GM12878 (cell line): ENCODE data around the gene LCP1. TPM values are rescaled to one million over a fixed set of nuclear protein-coding genes. Genes with fewer than 3 reads are reported as not detected.
A peak's percentile ranks its signal among the peaks of the same experiment; 100 is the strongest.

ENCODE experiments used
- ATAC-seq: fragments of 200-7000 bp; cut with Tn5 transposase; 3 replicates; pipeline ENCODE4 v1.9.1; 2020; ENCODE audit warnings: mild to moderate bottlenecking, moderate library complexity
- BruUV-seq: library from RNA; stranded (reverse); fragments of 400-500 nt; replicated peaks from 2 replicates; lab custom pipeline; 2021; lab: Mats Ljungman, UMichigan
- CTCF ChIA-PET: fragments of 300-600 bp; sonication (Branson Sonifier 250); formaldehyde crosslinking; extraction: SDS; loops from one replicate; lab custom pipeline; 2021; ENCODE audit warnings: inconsistent platforms; lab: Yijun Ruan, JAX
- POLR2A ChIA-PET: fragments of 350-600 bp; formaldehyde crosslinking; extraction: SDS; loops from one replicate; lab custom pipeline; 2021; ENCODE audit warnings: inconsistent platforms; lab: Charles Lee
- RAD21 ChIA-PET: fragments of 300-600 bp; sonication (Branson Sonifier 250); formaldehyde crosslinking; loops from one replicate; lab custom pipeline; 2023; ENCODE audit warnings: antibody characterized with exemption; ENCODE audit not compliant: unreplicated experiment; lab: Charles Lee
- SMC1A ChIA-PET: fragments of 300-600 bp; sonication (Branson Sonifier 250); formaldehyde crosslinking; loops from one replicate; lab custom pipeline; 2023; ENCODE audit not compliant: unreplicated experiment, uncharacterized antibody; lab: Charles Lee
- DNase-seq: peaks from one replicate; pipeline ENCODE4 v3.0.0-alpha.2; 2011; ENCODE audit warnings: low read depth, low spot score
- FAIRE-seq: peaks from 3 replicates; lab custom pipeline; 2011; peaks lifted over from hg19 to GRCh38; lab: Jason Lieb, UNC
- H2AFZ ChIP-seq: 2 replicates; pipeline ENCODE4 v1.6.0; 2011; ENCODE audit warnings: low read depth, low read length, control low read depth; ENCODE audit not compliant: control insufficient read depth
- H3K27ac ChIP-seq: 2 replicates; pipeline ENCODE4 v1.5.1; 2011; ENCODE audit warnings: control low read depth; ENCODE audit not compliant: control insufficient read depth, insufficient read depth
- H3K27me3 ChIP-seq, 2 experiments: replicated peaks in 1 of 2; 2 replicates each; pipeline versions ENCODE4 v1.6.0 to v1.6.1; 2011; ENCODE audit warnings: low read length in 1 of 2; ENCODE audit not compliant: control insufficient read depth in 2 of 2, insufficient read depth in 2 of 2
- H3K36me3 ChIP-seq, 2 experiments: 2 replicates each; pipeline ENCODE4 v1.5.1; 2011; ENCODE audit warnings: low read length in 1 of 2; ENCODE audit not compliant: control insufficient read depth in 2 of 2, insufficient read depth in 2 of 2
- H3K4me1 ChIP-seq: 2 replicates; pipeline ENCODE4 v1.6.1; 2011; ENCODE audit warnings: mild to moderate bottlenecking, low read length, moderate library complexity, mixed read lengths; ENCODE audit not compliant: control insufficient read depth, insufficient read depth
- H3K4me2 ChIP-seq: 2 replicates; pipeline ENCODE4 v1.6.0; 2011; ENCODE audit warnings: control low read depth; ENCODE audit not compliant: control insufficient read depth, insufficient read depth
- H3K4me3 ChIP-seq: fragments of 200-600 bp; sonication (generic); 2 replicates; pipeline ENCODE4 v1.5.1; 2016
- H3K79me2 ChIP-seq: 2 replicates; pipeline ENCODE4 v1.6.0; 2011; ENCODE audit warnings: low read length; ENCODE audit not compliant: control insufficient read depth, insufficient read depth
- H3K9ac ChIP-seq: 2 replicates; pipeline ENCODE4 v1.8.0; 2011; ENCODE audit warnings: low read length, control low read depth, mixed read lengths; ENCODE audit not compliant: control insufficient read depth, insufficient read depth
- H3K9me3 ChIP-seq: replicated peaks from 3 replicates; pipeline ENCODE4 v1.5.1; 2011; ENCODE audit warnings: mild to moderate bottlenecking, low read length; ENCODE audit not compliant: control insufficient read depth, insufficient read depth
- H4K20me1 ChIP-seq: 2 replicates; pipeline ENCODE4 v1.6.0; 2011; ENCODE audit not compliant: control insufficient read depth, insufficient read depth
- NR2C1 ChIP-seq: fragments of 450-650 bp; IDR thresholded peaks from 2 replicates; pipeline ENCODE4 v1.6.1; 2017; ENCODE audit warnings: antibody characterized with exemption, mild to moderate bottlenecking, moderate library complexity
- POLR2A ChIP-seq: IDR thresholded peaks from 2 replicates; pipeline ENCODE4 v1.6.1; 2011; ENCODE audit warnings: low read depth, mild to moderate bottlenecking, low read length
- POLR2AphosphoS5 ChIP-seq: IDR thresholded peaks from 2 replicates; pipeline ENCODE4 v1.6.1; 2011; ENCODE audit warnings: mild to moderate bottlenecking, low read length, inconsistent platforms
- SMAD5 ChIP-seq: IDR thresholded peaks from 2 replicates; pipeline ENCODE4 v1.6.1; 2016; ENCODE audit warnings: antibody characterized with exemption, low read depth
- SMARCA5 ChIP-seq: fragments of 450-650 bp; IDR thresholded peaks from 2 replicates; pipeline ENCODE4 v1.6.1; 2017; ENCODE audit warnings: mild to moderate bottlenecking
- WGBS: methylation state at CpG from one replicate; pipeline ENCODE4 v1.1.6; 2016; ENCODE audit warnings: low lambda C conversion rate; ENCODE audit not compliant: insufficient replicate concordance, insufficient coverage; ENCODE audit errors: missing lambda C conversion rate; 5-methylcytosine and 5-hydroxymethylcytosine counted together
- in situ Hi-C: fragments of 300-500 bp; cut with MboI; formaldehyde crosslinking; loops from 9 replicates; pipeline ENCODE4 v1.14.3; 2018; ENCODE audit warnings: mixed read lengths
- intact Hi-C: fragments of 100-400 bp; cut with micrococcal nuclease; formaldehyde crosslinking; loops from one replicate; pipeline ENCODE4 v1.14.2; 2022; ENCODE audit not compliant: unreplicated experiment
- polyA plus RNA-seq, 11 experiments: library from polyadenylated mRNA; depleted of rRNA in 4 of 11; unstranded in 6 of 11; stranded (reverse) in 5 of 11; fragments of >200 nt; fragmentation: Nextera tagmentation in 4 of 11; fragmentation: Illumina TruSeq in 1 of 11; extraction: Ambion mirVana in 4 of 11; extraction: Trizol in 1 of 11; gene quantifications; 1 replicate in 1 of 11; 2 replicates in 10 of 11; pipeline versions ENCODE4 v1.2.1 to v1.2.3, GENCODE V29; 2011 to 2016; ENCODE audit warnings: inconsistent platforms in 2 of 11, missing spikeins in 2 of 11, low read depth in 1 of 11
- total RNA-seq, 4 experiments: library from RNA; depleted of rRNA in 3 of 4; stranded (reverse); fragments of >200 nt in 3 of 4; fragmentation: Illumina TruSeq in 1 of 4; extraction: Trizol in 1 of 4; gene quantifications; 2 replicates each; pipeline versions ENCODE4 v1.2.1 to v1.2.3, GENCODE V29; 2013 to 2021
- TF ChIP-seq, protein P1 (sequence below): IDR thresholded peaks from 2 replicates; pipeline ENCODE4 v1.6.1; 2012; ENCODE audit warnings: low read depth, low read length, improper control_type of control experiment
- TF ChIP-seq, protein P2 (sequence below): IDR thresholded peaks from 2 replicates; pipeline ENCODE4 v1.6.1; 2012; ENCODE audit warnings: low read length, inconsistent platforms

LCP1 gene
- total and polyA plus RNA-seq, 10 of the 15 experiments (the other 5 are each of a cell fraction or from before 2014, with no cell fraction given), result 775 to 2,201 (median 1,556) TPM

DNA sequence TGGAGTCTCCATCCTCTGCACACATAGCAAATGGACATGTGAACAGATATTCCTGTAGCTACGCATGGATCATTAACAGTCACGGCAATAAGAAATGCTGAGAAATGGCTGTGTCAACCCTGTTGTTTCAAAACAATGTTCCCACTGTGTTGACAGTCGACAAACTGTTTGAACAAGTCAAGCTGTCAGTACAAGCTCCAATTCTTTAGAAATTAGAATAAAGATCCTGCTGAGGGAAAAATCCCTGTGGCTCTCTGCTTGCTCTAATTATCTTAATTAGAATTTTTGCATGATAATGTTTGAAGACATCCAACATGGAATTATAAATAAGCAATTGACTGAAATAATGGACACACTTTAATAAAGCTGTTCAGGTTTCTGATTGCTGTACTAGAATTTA lies 39.2 kb downstream of the LCP1 start:
- H3K27me3 ChIP-seq, result no peaks in the 10 kb centered on the region
- no peak overlapping the region for H3K4me2 ChIP-seq
- intact Hi-C loops (no loop called here), in situ Hi-C loops (no loop called here)
- H3K4me1 ChIP-seq, result no peaks in the 10 kb centered on the region
- H3K36me3 ChIP-seq, result peaks cover 19 to 60% of the 10 kb centered on the region in 2 experiments
- ChIA-PET CTCF (interaction anchor here (0.9 to 7.2 kb wide), 7 partner anchors 9 to 414 kb away, joined by 3 to 42 read pairs (median 5); partner anchors contain the start of gene LCP1), SMC1A (interaction anchor here (0.5 to 3.1 kb wide), 10 partner anchors 8 to 402 kb away, joined by 3 to 20 read pairs (median 4); no protein-coding TSS in a partner anchor), RAD21 (no interaction called here), POLR2A (no interaction called here)
- H3K9me3 ChIP-seq, result no peaks in the 10 kb centered on the region
- H4K20me1 ChIP-seq, result no peaks in the 10 kb centered on the region
- BruUV-seq, result no TSS peak
- DNase-seq (no peak), FAIRE-seq (no peak), ATAC-seq (no peak)
- H2AFZ ChIP-seq, result no peak overlapping the region
- H3K27ac ChIP-seq, result no peak overlapping the region
- H3K79me2 ChIP-seq, result peaks cover 6% of the 10 kb centered on the region
- WGBS, result 77% methylated on average over 3 of the region's 3 CpGs
- no peak overlapping the region for H3K9ac ChIP-seq
- TF ChIP-seq SMARCA5 (no peak), POLR2A (0 out of 2 replicates have a peak, but pooled peaks have one; percentile 31)
- TF ChIP-seq, protein P1, sequence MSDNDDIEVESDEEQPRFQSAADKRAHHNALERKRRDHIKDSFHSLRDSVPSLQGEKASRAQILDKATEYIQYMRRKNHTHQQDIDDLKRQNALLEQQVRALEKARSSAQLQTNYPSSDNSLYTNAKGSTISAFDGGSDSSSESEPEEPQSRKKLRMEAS, result no peak
- no peak overlapping the region for H3K4me3 ChIP-seq

DNA sequence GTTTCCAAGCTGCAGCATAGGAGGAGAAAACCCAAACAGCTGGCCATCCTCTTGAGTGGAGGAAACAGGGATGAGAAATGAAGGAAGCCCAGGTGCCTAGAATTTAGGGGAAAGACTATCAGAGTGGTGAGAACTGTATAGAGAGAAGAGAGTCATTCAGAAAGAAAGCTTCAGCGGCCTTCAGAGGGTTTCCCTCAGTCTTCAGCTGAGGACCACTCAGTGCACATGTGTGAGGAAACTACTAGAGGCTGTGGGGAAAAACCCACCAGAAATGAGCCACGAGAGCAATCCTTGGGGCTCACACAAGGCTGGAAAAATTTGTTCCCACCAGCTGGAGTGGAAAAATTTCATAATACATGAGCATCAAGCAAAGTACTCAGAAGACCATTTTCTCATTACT lies 41.9 kb downstream of the LCP1 start:
- FAIRE-seq (no peak), DNase-seq (no peak), ATAC-seq (no peak)
- H3K9ac ChIP-seq, result no peak overlapping the region
- RAD21 ChIA-PET, result no interaction called here
- CTCF ChIA-PET, result interaction anchor here (0.7 to 7.2 kb wide), 8 partner anchors 9 to 517 kb away, joined by 3 to 42 read pairs (median 3); no protein-coding TSS in a partner anchor
- TF ChIP-seq NR2C1 (no peak), SMAD5 (no peak), POLR2AphosphoS5 (0 out of 2 replicates have a peak, but pooled peaks have one; percentile 22)
- TF ChIP-seq, protein P2, sequence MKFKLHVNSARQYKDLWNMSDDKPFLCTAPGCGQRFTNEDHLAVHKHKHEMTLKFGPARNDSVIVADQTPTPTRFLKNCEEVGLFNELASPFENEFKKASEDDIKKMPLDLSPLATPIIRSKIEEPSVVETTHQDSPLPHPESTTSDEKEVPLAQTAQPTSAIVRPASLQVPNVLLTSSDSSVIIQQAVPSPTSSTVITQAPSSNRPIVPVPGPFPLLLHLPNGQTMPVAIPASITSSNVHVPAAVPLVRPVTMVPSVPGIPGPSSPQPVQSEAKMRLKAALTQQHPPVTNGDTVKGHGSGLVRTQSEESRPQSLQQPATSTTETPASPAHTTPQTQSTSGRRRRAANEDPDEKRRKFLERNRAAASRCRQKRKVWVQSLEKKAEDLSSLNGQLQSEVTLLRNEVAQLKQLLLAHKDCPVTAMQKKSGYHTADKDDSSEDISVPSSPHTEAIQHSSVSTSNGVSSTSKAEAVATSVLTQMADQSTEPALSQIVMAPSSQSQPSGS, result no peak; the same call in 1 of the 2 replicates
- TF ChIP-seq, all 136 proteins: peak for 1
- H3K27me3 ChIP-seq, result no peaks in the 10 kb centered on the region
- WGBS, result 5% methylated on average over 2 of the region's 2 CpGs
- H3K79me2 ChIP-seq, result peaks cover 6% of the 10 kb centered on the region
- peaks cover 25 to 67% of the 10 kb centered on the region in 2 experiments for H3K36me3 ChIP-seq
- intact Hi-C loops, result no loop called here
- BruUV-seq, result no TSS peak
- ChIA-PET SMC1A (interaction anchor here (0.7 to 3.1 kb wide), 6 partner anchors 8 to 52 kb away, joined by 3 to 20 read pairs (median 7); no protein-coding TSS in a partner anchor), POLR2A (interaction anchor here (0.6 to 1.4 kb wide), 3 partner anchors 9 to 20 kb away, joined by 3 to 4 read pairs (median 3); no protein-coding TSS in a partner anchor)
- H4K20me1 ChIP-seq, result no peaks in the 10 kb centered on the region; the same call in 1 of the 2 replicates
- H2AFZ ChIP-seq, result no peak overlapping the region
- in situ Hi-C loops, result no loop called here
- H3K4me2 ChIP-seq, result no peak overlapping the region
- no peaks in the 10 kb centered on the region for H3K9me3 ChIP-seq
- no peaks in the 10 kb centered on the region for H3K4me1 ChIP-seq
- H3K27ac ChIP-seq, result no peak overlapping the region
- no peak overlapping the region for H3K4me3 ChIP-seq
